GM12874 (cell line): Measurements from ENCODE around the gene XCL1.

Source experiments
- TF ChIP-seq, protein P1 (sequence below): IDR thresholded peaks from 2 replicates; pipeline ENCODE4 v1.5.1; 2011; ENCODE audit warnings: low read depth, mild to moderate bottlenecking, control low read depth, low read length, moderate library complexity; ENCODE audit not compliant: insufficient read depth

The XCL1 gene

GRCh38 chr1:168627370-168627769, 51.0 kb downstream of the XCL1 start:
- TF ChIP-seq, protein P1, sequence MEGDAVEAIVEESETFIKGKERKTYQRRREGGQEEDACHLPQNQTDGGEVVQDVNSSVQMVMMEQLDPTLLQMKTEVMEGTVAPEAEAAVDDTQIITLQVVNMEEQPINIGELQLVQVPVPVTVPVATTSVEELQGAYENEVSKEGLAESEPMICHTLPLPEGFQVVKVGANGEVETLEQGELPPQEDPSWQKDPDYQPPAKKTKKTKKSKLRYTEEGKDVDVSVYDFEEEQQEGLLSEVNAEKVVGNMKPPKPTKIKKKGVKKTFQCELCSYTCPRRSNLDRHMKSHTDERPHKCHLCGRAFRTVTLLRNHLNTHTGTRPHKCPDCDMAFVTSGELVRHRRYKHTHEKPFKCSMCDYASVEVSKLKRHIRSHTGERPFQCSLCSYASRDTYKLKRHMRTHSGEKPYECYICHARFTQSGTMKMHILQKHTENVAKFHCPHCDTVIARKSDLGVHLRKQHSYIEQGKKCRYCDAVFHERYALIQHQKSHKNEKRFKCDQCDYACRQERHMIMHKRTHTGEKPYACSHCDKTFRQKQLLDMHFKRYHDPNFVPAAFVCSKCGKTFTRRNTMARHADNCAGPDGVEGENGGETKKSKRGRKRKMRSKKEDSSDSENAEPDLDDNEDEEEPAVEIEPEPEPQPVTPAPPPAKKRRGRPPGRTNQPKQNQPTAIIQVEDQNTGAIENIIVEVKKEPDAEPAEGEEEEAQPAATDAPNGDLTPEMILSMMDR = no peak

DNA sequence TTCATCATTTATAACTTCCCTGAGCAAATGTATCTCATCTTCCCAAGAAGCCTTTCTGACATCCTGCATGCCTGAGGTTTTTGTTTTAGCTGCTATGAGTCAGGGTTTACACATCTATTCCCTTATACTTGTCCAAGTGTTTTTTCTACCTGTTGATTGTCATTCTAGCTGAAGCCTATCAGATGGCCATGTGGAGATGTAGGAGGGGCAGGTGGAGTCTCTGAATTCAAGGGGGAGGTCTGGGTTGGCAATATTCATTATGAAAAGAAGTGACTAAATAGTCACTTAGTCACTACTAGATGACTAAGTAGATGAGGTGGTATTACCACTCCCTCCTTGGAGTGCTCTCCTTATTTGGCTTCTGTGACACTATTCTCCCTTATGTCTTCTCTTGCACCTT, 52.4 kb downstream of the XCL1 start:
- TF ChIP-seq, protein P1 = no peak

DNA sequence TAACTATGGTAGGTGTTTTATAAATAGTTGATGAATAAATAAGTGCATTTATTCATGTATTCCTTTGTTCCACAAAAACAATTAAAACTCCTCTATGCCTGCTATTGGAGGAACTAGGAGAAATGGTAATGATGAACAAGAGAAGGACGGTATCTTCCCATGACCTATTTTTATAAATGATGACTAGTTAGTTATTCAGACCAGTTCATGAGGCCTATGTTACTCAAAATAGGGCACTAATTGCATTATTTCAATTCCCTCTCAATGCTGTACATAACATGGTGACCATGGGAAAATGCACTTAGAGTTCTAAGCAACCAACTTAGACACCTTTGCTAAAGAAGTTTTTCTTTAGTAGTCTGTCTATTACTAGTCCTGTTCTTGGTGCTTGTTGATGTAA, 53.1 kb downstream of the XCL1 start:
- TF ChIP-seq, protein P1 = no peak
